Measurements from ENCODE around the gene MED13. TPM values are rescaled to one million over a fixed set of nuclear protein-coding genes. Genes with fewer than 3 reads are reported as not detected.
"Not testable (repeated sequence)": the region's sequence is repeated elsewhere in the genome, so short reads cannot be mapped to it uniquely, and the experiment has no call there.

Gene MED13
- total RNA-seq, 4 donors from 2014 or later, result 58.8 to 129 (median 75.9) TPM

DNA sequence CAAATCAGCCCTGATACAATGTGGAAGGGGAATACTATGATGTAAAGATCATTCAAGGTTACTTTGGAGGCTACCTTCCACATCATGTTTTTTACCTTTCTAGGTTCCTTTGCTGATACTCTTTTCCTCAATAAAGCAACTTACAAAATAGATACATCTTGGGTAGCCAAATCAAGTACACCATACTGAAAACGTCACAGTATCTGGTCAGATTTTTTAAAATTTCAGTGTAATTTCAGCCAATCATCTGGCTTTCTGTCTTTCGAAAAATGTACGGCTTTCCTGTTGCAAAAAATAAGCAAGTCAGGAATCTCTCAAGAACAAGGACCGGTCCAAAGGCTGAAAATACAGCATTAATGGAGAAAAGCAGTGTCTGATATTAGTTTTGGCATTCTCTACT, 15.6 kb upstream of the MED13 start:
- Histone ChIP-seq H3K4me1 (no peaks in the 10 kb centered on the region), H3K9me3 (no peaks in the 10 kb centered on the region), H3K4me3 (no peak overlapping the region), H3K27ac (no peak overlapping the region), H3K27me3 (peaks cover 19% of the 10 kb centered on the region), H3K36me3 (no peaks in the 10 kb centered on the region)
- no peak for DNase-seq (ENCODE audit: low spot score in 2 of 2)
- TF ChIP-seq, protein P1, sequence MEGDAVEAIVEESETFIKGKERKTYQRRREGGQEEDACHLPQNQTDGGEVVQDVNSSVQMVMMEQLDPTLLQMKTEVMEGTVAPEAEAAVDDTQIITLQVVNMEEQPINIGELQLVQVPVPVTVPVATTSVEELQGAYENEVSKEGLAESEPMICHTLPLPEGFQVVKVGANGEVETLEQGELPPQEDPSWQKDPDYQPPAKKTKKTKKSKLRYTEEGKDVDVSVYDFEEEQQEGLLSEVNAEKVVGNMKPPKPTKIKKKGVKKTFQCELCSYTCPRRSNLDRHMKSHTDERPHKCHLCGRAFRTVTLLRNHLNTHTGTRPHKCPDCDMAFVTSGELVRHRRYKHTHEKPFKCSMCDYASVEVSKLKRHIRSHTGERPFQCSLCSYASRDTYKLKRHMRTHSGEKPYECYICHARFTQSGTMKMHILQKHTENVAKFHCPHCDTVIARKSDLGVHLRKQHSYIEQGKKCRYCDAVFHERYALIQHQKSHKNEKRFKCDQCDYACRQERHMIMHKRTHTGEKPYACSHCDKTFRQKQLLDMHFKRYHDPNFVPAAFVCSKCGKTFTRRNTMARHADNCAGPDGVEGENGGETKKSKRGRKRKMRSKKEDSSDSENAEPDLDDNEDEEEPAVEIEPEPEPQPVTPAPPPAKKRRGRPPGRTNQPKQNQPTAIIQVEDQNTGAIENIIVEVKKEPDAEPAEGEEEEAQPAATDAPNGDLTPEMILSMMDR (IDR thresholded peaks at IDR 0.05), result no peak
- TF ChIP-seq EP300 (IDR thresholded peaks at IDR 0.05) (no peak), POLR2AphosphoS5 (IDR thresholded peaks at IDR 0.05) (no peak), POLR2A (IDR thresholded peaks at IDR 0.05) (no peak)
- WGBS, result 90% methylated on average over 4 of the region's 4 CpGs

DNA sequence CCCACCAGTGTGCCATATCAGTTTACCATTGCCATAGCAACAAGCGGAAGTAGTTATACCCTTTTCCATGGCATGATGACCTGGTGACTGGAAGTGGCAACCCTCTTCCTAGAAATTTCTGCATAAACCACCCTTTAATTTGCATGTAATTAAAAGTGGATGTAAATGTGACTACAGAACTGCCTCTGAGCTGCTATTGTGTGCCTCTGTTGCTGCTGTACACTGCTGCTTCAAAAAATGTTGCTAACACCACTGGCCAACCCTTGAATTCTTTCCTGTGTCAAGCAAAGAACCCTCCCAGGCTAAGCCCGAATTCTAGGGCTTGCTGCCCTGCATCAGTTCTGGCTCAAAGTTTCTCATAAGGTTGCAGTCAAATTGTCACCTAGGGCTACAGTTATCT, 12.9 kb upstream of the MED13 start:
- Histone ChIP-seq H3K9me3 (no peaks in the 10 kb centered on the region), H3K27me3 (peaks cover 19% of the 10 kb centered on the region), H3K4me1 (no peaks in the 10 kb centered on the region), H3K27ac (no peak overlapping the region), H3K4me3 (no peak overlapping the region), H3K36me3 (no peaks in the 10 kb centered on the region)
- no peak for DNase-seq (ENCODE audit: low spot score in 2 of 2)
- 86% methylated on average over 2 of the region's 2 CpGs for WGBS
- no peak for TF ChIP-seq POLR2AphosphoS5 (IDR thresholded peaks at IDR 0.05)

DNA sequence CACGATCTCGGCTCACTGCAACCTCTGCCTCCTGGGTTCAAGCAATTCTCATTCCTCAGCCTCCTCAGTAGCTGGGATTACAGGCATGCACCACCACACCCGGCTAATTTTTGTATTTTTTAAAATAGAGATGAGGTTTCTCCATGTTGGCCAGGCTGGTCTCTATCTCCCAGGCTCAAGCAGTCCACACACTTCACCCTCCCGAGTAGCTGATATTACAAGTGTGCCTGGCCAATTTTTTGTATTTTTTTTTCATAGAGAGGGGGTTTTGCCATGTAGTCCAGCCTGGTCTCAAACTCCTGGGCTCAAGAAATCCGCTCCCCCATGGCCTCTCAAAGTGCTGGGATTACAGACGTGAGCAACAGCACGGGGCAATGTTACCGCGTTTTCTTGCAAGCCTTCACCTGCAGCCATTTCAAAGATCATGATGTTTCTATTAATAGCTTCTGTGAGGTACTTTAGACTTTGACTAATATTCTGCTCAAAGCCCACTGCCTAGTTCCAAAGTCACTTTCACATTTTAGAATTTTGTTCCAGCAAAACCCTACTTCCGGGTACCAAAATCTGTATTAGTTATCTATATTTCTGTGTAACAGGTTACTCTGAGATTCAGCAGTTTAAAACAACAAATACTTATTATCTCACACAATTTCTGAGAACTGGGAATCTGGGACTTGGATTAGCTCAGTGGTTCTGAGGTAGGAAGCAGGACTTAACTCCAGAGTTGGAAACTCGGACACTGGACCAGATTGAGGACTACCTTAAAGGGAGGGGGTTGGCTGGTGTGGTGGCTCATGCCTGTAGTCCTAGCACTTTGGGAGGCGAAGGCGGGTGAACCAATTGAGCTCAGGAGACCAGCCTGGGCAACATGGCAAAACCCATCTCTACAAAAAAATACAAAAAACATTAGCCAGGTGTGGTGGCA, 12.0 kb upstream of the MED13 start:
- Histone ChIP-seq H3K9me3 (no peaks in the 10 kb centered on the region), H3K36me3 (no peaks in the 10 kb centered on the region), H3K4me1 (no peaks in the 10 kb centered on the region), H3K27me3 (peaks cover 19% of the 10 kb centered on the region), H3K4me3 (no peak overlapping the region), H3K27ac (no peak overlapping the region)
- WGBS, result 74% methylated on average over 13 of the region's 13 CpGs
- no peak for DNase-seq (ENCODE audit: low spot score in 2 of 2)
- TF ChIP-seq POLR2A (IDR thresholded peaks at IDR 0.05) (no peak), POLR2AphosphoS5 (IDR thresholded peaks at IDR 0.05) (no peak), EP300 (IDR thresholded peaks at IDR 0.05) (no peak)
- TF ChIP-seq, protein P1 (IDR thresholded peaks at IDR 0.05), result no peak

DNA sequence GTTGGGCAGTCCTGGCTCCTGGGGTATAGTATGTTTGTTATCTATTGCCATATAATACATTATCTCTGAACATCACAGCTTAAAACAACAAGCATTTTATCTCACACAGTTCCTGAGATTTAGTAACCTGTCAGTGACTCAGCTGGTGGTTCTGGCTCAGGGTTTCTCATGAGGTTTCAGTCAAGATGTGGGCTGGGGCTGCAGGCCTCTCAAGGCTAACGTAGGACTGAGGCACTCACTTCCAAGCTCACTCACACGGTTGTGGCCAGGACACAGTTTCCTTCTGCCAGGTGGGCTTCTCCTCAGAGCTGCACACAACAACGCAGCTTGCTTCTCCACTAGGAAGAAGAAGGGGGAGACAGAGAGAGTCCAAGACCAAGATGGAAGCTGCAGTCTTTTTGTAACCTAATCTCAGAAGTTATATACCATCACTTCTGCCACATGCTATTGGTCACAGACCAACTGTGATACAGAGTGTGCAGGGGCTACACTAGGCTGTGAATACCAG, 10.3 kb upstream of the MED13 start:
- no peak for TF ChIP-seq POLR2A (IDR thresholded peaks at IDR 0.05)
- no peak for TF ChIP-seq EP300 (IDR thresholded peaks at IDR 0.05)
- Histone ChIP-seq H3K4me1 (no peaks in the 10 kb centered on the region), H3K4me3 (no peak overlapping the region), H3K9me3 (no peaks in the 10 kb centered on the region), H3K27me3 (peaks cover 16% of the 10 kb centered on the region), H3K27ac (no peak overlapping the region), H3K36me3 (no peaks in the 10 kb centered on the region)
- 82% methylated on average over 3 of the region's 3 CpGs for WGBS
- DNase-seq (ENCODE audit: low spot score in 2 of 2), result no peak

DNA sequence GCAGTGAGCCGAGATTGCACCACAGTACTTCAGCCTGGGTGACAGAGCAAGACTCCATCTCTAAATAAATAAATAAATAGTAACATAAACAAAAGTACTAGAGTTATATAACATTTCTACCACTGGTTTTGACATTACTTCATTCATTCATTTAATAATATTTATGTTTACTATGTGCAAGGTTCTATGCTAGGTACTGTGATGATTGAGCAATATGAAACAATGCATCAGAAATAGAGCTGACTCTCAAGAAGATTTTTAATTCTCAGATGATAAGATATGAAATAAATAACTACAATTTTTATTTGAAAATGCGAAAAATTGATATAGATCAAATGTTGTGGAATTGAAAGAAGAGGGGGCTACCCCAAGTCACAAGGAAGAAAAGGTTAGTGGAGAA, 8.9 kb upstream of the MED13 start:
- H3K27ac ChIP-seq, result no peak overlapping the region
- H3K27me3 ChIP-seq, result peaks cover 12% of the 10 kb centered on the region
- H3K36me3 ChIP-seq, result no peaks in the 10 kb centered on the region
- no peak overlapping the region for H3K4me3 ChIP-seq
- H3K9me3 ChIP-seq, result no peaks in the 10 kb centered on the region
- TF ChIP-seq, protein P1 (IDR thresholded peaks at IDR 0.05), result no peak
- TF ChIP-seq POLR2A (IDR thresholded peaks at IDR 0.05) (no peak), EP300 (IDR thresholded peaks at IDR 0.05) (no peak), POLR2AphosphoS5 (IDR thresholded peaks at IDR 0.05) (no peak)
- 93% methylated on average over 2 of the region's 2 CpGs for WGBS
- DNase-seq (ENCODE audit: low spot score in 2 of 2), result no peak
- no peaks in the 10 kb centered on the region for H3K4me1 ChIP-seq

DNA sequence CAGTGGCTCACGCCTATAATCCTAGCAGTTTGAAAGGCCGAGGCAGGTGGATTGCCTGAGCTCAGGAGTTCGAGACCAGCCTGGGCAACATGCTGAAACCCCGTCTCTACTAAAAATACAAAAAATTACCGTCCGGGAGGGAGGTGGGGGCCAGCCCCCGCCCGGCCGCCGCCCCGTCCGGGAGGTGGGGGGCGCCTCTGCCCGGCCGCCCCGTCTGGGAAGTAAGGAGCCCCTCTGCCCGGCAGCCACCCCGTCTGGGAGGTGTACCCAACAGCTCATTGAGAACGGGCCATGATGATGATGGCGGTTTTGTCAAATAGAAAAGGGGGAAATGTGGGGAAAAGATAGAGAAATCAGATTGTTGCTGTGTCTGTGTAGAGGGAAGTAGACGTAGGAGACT, 7.8 kb upstream of the MED13 start:
- WGBS, result 87% methylated on average over 21 of the region's 21 CpGs

More for the DNA sequence above, 7.8 kb upstream of the MED13 start:
- H3K27me3 ChIP-seq; H3K4me1 ChIP-seq; H3K27ac ChIP-seq; DNase-seq (ENCODE audit: low spot score in 2 of 2); H3K9me3 ChIP-seq; H3K4me3 ChIP-seq; H3K36me3 ChIP-seq: not testable (repeated sequence)
